K562 (cell line): ENCODE data around the gene OR2B2. TPM values are rescaled to one million over a fixed set of nuclear protein-coding genes. Genes with fewer than 3 reads are reported as not detected.

ENCODE experiments used
- CGGBP1 ChIP-seq: fragments of 250-450 bp; sonication (Bioruptor Pico); IDR thresholded peaks from 2 replicates; pipeline ENCODE4 v1.9.0; 2021; ENCODE audit warnings: mild to moderate bottlenecking
- CHD4 ChIP-seq: fragments of 200-600 bp; sonication (generic); IDR thresholded peaks from 3 replicates; pipeline ENCODE4 v1.6.1; 2012; ENCODE audit warnings: low read depth, mild to moderate bottlenecking, mixed read lengths, low read length, inconsistent platforms; ENCODE audit not compliant: insufficient read depth, insufficient replicate concordance, poor library complexity, severe bottlenecking
- HDAC2 ChIP-seq: fragments of 450-650 bp; IDR thresholded peaks from 2 replicates; pipeline ENCODE4 v1.6.1; 2016; ENCODE audit warnings: mild to moderate bottlenecking
- MAZ ChIP-seq, 2 experiments: fragments of 450-650 bp in 1 of 2; sonication (generic) in 1 of 2; formaldehyde crosslinking; IDR thresholded peaks in 1 of 2; conservative IDR thresholded peaks in 1 of 2; 2 replicates each; pipeline versions ENCODE4 v1.4.0 to v1.5.0; 2020; ENCODE audit warnings: mild to moderate bottlenecking in 1 of 2, missing genetic modification reagents in 1 of 2
- MEF2D ChIP-seq: conservative IDR thresholded peaks from 2 replicates; pipeline ENCODE4 v1.6.1; 2016; ENCODE audit warnings: low read depth, missing genetic modification characterization, missing compliant biosample characterization
- NEUROD1 ChIP-seq: fragments of 150-350 bp; IDR thresholded peaks from 2 replicates; pipeline ENCODE4 v1.6.1; 2014; ENCODE audit warnings: borderline replicate concordance, low read length, low read depth; ENCODE audit not compliant: partially characterized antibody
- NR2C1 ChIP-seq, 2 experiments: fragments of 450-650 bp; IDR thresholded peaks; 2 replicates each; pipeline ENCODE4 v1.6.1; 2017; ENCODE audit warnings: mild to moderate bottlenecking in 2 of 2, antibody characterized with exemption in 1 of 2, inconsistent platforms in 1 of 2, missing compliant biosample characterization in 1 of 2, missing genetic modification characterization in 1 of 2
- SP1 ChIP-seq: sonication (generic); formaldehyde crosslinking; IDR thresholded peaks from 2 replicates; pipeline ENCODE4 v1.8.1; 2022; ENCODE audit warnings: mild to moderate bottlenecking, missing genetic modification reagents
- TBP ChIP-seq: optimal IDR thresholded peaks from 2 replicates; pipeline ENCODE3; 2011; ENCODE audit warnings: low read depth, low read length, improper control_type of control experiment
- TCF7 ChIP-seq: sonication (generic); IDR thresholded peaks from 2 replicates; pipeline ENCODE4 v1.6.1; 2016; ENCODE audit warnings: antibody characterized with exemption, borderline replicate concordance
- U2AF2 ChIP-seq: fragments of 200-400 bp; formaldehyde crosslinking; optimal IDR thresholded peaks from 2 replicates; pipeline ENCODE3; 2017; ENCODE audit warnings: low read depth, mild to moderate bottlenecking, low read length
- ZNF239 ChIP-seq: fragments of 250-450 bp; sonication (Bioruptor Pico); IDR thresholded peaks from 2 replicates; pipeline ENCODE4 v1.4.0; 2020; ENCODE audit warnings: mild to moderate bottlenecking
- ZNF24 ChIP-seq: fragments of 450-650 bp; IDR thresholded peaks from 2 replicates; pipeline ENCODE4 v1.6.1; 2016
- ZNF589 ChIP-seq: fragments of 200-800 bp; sonication (Bioruptor generic); IDR thresholded peaks from 2 replicates; pipeline ENCODE4 v1.6.1; 2016; ENCODE audit warnings: low read depth, missing genetic modification characterization, missing compliant biosample characterization
- ZNF830 ChIP-seq: fragments of 250-450 bp; sonication (Bioruptor Pico); IDR thresholded peaks from 2 replicates; pipeline ENCODE4 v1.5.0; 2021; ENCODE audit warnings: mild to moderate bottlenecking
- polyA plus RNA-seq, 8 experiments: library from polyadenylated mRNA; depleted of rRNA in 4 of 8; stranded (reverse) in 5 of 8; unstranded in 3 of 8; fragments of >200 nt; fragmentation: Nextera tagmentation in 2 of 8; fragmentation: Illumina TruSeq in 1 of 8; extraction: Ambion mirVana in 2 of 8; extraction: Trizol in 1 of 8; gene quantifications; 2 replicates each; pipeline versions ENCODE4 v1.2.1 to v1.2.3, GENCODE V29; 2011 to 2014; ENCODE audit warnings: inconsistent platforms in 1 of 8, missing spikeins in 1 of 8
- total RNA-seq, 7 experiments: library from RNA; depleted of rRNA in 6 of 7; stranded (reverse); fragments of >200 nt in 6 of 7; fragmentation: Illumina TruSeq in 2 of 7; extraction: Trizol in 2 of 7; gene quantifications; 2 replicates each; pipeline versions ENCODE4 v1.2.1 to v1.2.3, GENCODE V29; 2011 to 2021; ENCODE audit warnings: low replicate concordance in 1 of 7
- TF ChIP-seq, protein P1 (sequence below): IDR thresholded peaks from 2 replicates; pipeline ENCODE4 v1.6.1; 2012; ENCODE audit warnings: low read depth, low read length, improper control_type of control experiment, borderline replicate concordance
- TF ChIP-seq, protein P2 (sequence below), 2 experiments: fragments of 450-650 bp; IDR thresholded peaks; 2 replicates each; pipeline ENCODE4 v1.6.1; 2016

OR2B2 gene
- total and polyA plus RNA-seq, 9 of the 15 experiments (the other 6 are each of a cell fraction or from before 2014, with no cell fraction given) = 0.24 TPM; not detected in 8

- TF ChIP-seq ZNF589 (CRISPR knock-in tag) (peak; percentile 58; the same call in 1 of the 2 replicates), CGGBP1 (peak; percentile 32), ZNF24 (no peak), TCF7 (no peak), TBP (no peak), MEF2D (no peak), ZNF239 (no peak), NEUROD1 (peak; percentile 47), HDAC2 (no peak), NR2C1 (IDR thresholded peaks at IDR 0.05) (peak; percentile 38; the same call in 1 of the 2 replicates), NR2C1 (tag; IDR thresholded peaks at IDR 0.05) (0 out of 2 replicates have a peak, but pooled peaks have one; percentile 40), MAZ (CRISPR knock-in tag; conservative IDR thresholded peaks at IDR 0.05 in 1 of 2, IDR thresholded peaks at IDR 0.05 in 1 of 2) (peak; percentile 24 to 72; a peak in 3 of 4 replicates), SP1 (peak; percentile 83), ZNF830 (CRISPR knock-in tag) (no peak), U2AF2 (no peak), CHD4 (peak; percentile 47)
- TF ChIP-seq, protein P1, sequence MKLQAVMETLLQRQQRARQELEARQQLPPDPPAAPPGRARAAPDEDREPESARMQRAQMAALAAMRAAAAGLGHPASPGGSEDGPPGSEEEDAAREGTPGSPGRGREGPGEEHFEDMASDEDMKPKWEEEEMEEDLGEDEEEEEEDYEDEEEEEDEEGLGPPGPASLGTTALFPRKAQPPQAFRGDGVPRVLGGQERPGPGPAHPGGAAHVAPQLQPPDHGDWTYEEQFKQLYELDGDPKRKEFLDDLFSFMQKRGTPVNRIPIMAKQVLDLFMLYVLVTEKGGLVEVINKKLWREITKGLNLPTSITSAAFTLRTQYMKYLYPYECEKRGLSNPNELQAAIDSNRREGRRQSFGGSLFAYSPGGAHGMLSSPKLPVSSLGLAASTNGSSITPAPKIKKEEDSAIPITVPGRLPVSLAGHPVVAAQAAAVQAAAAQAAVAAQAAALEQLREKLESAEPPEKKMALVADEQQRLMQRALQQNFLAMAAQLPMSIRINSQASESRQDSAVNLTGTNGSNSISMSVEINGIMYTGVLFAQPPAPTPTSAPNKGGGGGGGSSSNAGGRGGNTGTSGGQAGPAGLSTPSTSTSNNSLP = no peak
- TF ChIP-seq, protein P2, sequence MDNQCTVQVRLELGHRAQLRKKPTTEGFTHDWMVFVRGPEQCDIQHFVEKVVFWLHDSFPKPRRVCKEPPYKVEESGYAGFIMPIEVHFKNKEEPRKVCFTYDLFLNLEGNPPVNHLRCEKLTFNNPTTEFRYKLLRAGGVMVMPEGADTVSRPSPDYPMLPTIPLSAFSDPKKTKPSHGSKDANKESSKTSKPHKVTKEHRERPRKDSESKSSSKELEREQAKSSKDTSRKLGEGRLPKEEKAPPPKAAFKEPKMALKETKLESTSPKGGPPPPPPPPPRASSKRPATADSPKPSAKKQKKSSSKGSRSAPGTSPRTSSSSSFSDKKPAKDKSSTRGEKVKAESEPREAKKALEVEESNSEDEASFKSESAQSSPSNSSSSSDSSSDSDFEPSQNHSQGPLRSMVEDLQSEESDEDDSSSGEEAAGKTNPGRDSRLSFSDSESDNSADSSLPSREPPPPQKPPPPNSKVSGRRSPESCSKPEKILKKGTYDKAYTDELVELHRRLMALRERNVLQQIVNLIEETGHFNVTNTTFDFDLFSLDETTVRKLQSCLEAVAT (IDR thresholded peaks at IDR 0.05) = peak; percentile 88
Measured at GRCh38 chr6:27894839-27895762, 17.1 kb downstream of the OR2B2 start (continued).
